Epithelial cell of esophagus (primary cell): ENCODE results near the gene EMID1.

Experiments
- DNase-seq: peaks from one replicate; pipeline ENCODE4 v3.0.0; 2010; ENCODE audit warnings: low read depth
- H3K4me3 ChIP-seq: 2 replicates; pipeline ENCODE4 v1.5.1; 2011; ENCODE audit warnings: mild to moderate bottlenecking, low read length, control low read depth
- CTCF ChIP-seq: IDR thresholded peaks from 2 replicates; pipeline ENCODE4 v1.5.1; 2011; ENCODE audit warnings: low read depth, mild to moderate bottlenecking, low read length, control low read depth, inconsistent platforms; ENCODE audit not compliant: insufficient read depth; ENCODE audit errors: missing control alignments

Gene EMID1

GRCh38 chr22:29199702-29200400 lies 5.8 kb upstream of the EMID1 start:
- TF ChIP-seq CTCF: no peak
- no peak for DNase-seq
- no peak overlapping the region for H3K4me3 ChIP-seq

- DNase-seq: no peak
- H3K4me3 ChIP-seq: no peak overlapping the region
- no peak for TF ChIP-seq CTCF
These were observed 4.8 kb upstream of the EMID1 start for GRCh38 chr22:29200901-29201300.

- DNase-seq: no peak
- no peak overlapping the region for H3K4me3 ChIP-seq
- TF ChIP-seq CTCF: no peak
These were observed 3.9 kb upstream of the EMID1 start for GRCh38 chr22:29201782-29202181.

GRCh38 chr22:29202212-29203192 lies 3.2 kb upstream of the EMID1 start:
- no peak overlapping the region for H3K4me3 ChIP-seq
- peak; percentile 44 for TF ChIP-seq CTCF
- DNase-seq: peak; percentile 45

- no peak overlapping the region for H3K4me3 ChIP-seq
- no peak for TF ChIP-seq CTCF
- DNase-seq: no peak
These were observed 1.9 kb upstream of the EMID1 start for GRCh38 chr22:29203488-29204454.

GRCh38 chr22:29204455-29205183 lies 1.1 kb upstream of the EMID1 start:
- no peak for DNase-seq
- H3K4me3 ChIP-seq: no peak overlapping the region
- TF ChIP-seq CTCF: no peak
